Trophoblast cell (in vitro differentiated cells and primary cell): Measurements from ENCODE around the gene KCNT1.

Source experiments
- DNase-seq, 2 donors: peaks; one replicate each; pipeline ENCODE4 v3.0.0-alpha.2; 2016
- H2AFZ ChIP-seq: 2 replicates; pipeline ENCODE4 v1.6.1; 2013; ENCODE audit warnings: low read length, moderate library complexity, mild to moderate bottlenecking; ENCODE audit not compliant: insufficient read depth, poor library complexity
- H2AK5ac ChIP-seq: 2 replicates; pipeline ENCODE4 v1.6.1; 2013; ENCODE audit warnings: mild to moderate bottlenecking, low read length
- H2BK120ac ChIP-seq: 2 replicates; pipeline ENCODE4 v1.6.1; 2013; ENCODE audit warnings: low read length, mild to moderate bottlenecking, moderate library complexity; ENCODE audit not compliant: insufficient read depth, poor library complexity
- H2BK12ac ChIP-seq: 2 replicates; pipeline ENCODE4 v1.6.1; 2013; ENCODE audit warnings: mild to moderate bottlenecking, low read length, moderate library complexity
- H2BK5ac ChIP-seq: 2 replicates; pipeline ENCODE4 v1.6.1; 2013; ENCODE audit warnings: low read length, low read depth, moderate library complexity, mild to moderate bottlenecking; ENCODE audit not compliant: poor library complexity
- H3K14ac ChIP-seq: 2 replicates; pipeline ENCODE4 v1.6.1; 2013; ENCODE audit warnings: mild to moderate bottlenecking, low read length
- H3K18ac ChIP-seq: 2 replicates; pipeline ENCODE4 v1.6.1; 2013; ENCODE audit warnings: mild to moderate bottlenecking, low read length
- H3K23ac ChIP-seq: 2 replicates; pipeline ENCODE4 v1.6.1; 2013; ENCODE audit warnings: low read length
- H3K27ac ChIP-seq: 2 replicates; pipeline ENCODE4 v1.5.1; 2013; ENCODE audit warnings: low read depth, mild to moderate bottlenecking, inconsistent platforms, low read length, moderate library complexity
- H3K27me3 ChIP-seq: 2 replicates; pipeline ENCODE4 v1.6.1; 2013; ENCODE audit warnings: inconsistent platforms, mild to moderate bottlenecking, low read length, moderate library complexity; ENCODE audit not compliant: insufficient read depth
- H3K36me3 ChIP-seq, 2 experiments: 1 replicate in 1 of 2; 2 replicates in 1 of 2; pipeline ENCODE4 v1.6.1; 2013; ENCODE audit warnings: low read length in 2 of 2, mild to moderate bottlenecking in 2 of 2, moderate library complexity in 1 of 2; ENCODE audit not compliant: insufficient read depth in 2 of 2, control insufficient read depth in 1 of 2
- H3K4ac ChIP-seq: 2 replicates; pipeline ENCODE4 v1.6.1; 2013; ENCODE audit warnings: low read depth, mild to moderate bottlenecking, low read length, moderate library complexity
- H3K4me1 ChIP-seq, 2 experiments: 1 replicate in 1 of 2; 2 replicates in 1 of 2; pipeline ENCODE4 v1.6.1; 2013; ENCODE audit warnings: low read length in 2 of 2, mild to moderate bottlenecking in 2 of 2, moderate library complexity in 1 of 2; ENCODE audit not compliant: insufficient read depth in 2 of 2, control insufficient read depth in 1 of 2
- H3K4me2 ChIP-seq: 2 replicates; pipeline ENCODE4 v1.6.1; 2013; ENCODE audit warnings: inconsistent platforms, mild to moderate bottlenecking, low read length, moderate library complexity
- H3K4me3 ChIP-seq: 2 replicates; pipeline ENCODE4 v1.5.1; 2013; ENCODE audit warnings: mild to moderate bottlenecking, low read depth, low read length, inconsistent platforms
- H3K79me1 ChIP-seq: one replicate; pipeline ENCODE4 v1.6.1; 2013; ENCODE audit warnings: low read length
- H3K79me2 ChIP-seq: 2 replicates; pipeline ENCODE4 v1.6.1; 2013; ENCODE audit warnings: low read length, mild to moderate bottlenecking; ENCODE audit not compliant: control insufficient read depth, insufficient read depth, poor library complexity
- H3K9ac ChIP-seq: 2 replicates; pipeline ENCODE4 v1.6.1; 2013; ENCODE audit warnings: mild to moderate bottlenecking, low read length
- H3K9me3 ChIP-seq: 2 replicates; pipeline ENCODE4 v1.6.1; 2013; ENCODE audit warnings: low read depth, mild to moderate bottlenecking, control low read depth, inconsistent platforms, low read length; ENCODE audit not compliant: insufficient read depth
- H4K12ac ChIP-seq: 2 replicates; pipeline ENCODE4 v1.6.1; 2013; ENCODE audit warnings: low read depth, mild to moderate bottlenecking, low read length, moderate library complexity
- H4K8ac ChIP-seq: 2 replicates; pipeline ENCODE4 v1.6.1; 2013; ENCODE audit warnings: low read depth, mild to moderate bottlenecking, low read length, moderate library complexity
- H4K91ac ChIP-seq: one replicate; pipeline ENCODE4 v1.6.1; 2013; ENCODE audit warnings: low read depth, mild to moderate bottlenecking, low read length, moderate library complexity
- WGBS: extraction: QIAGEN DNeasy Blood & Tissue Kit; methylation state at CpG from one replicate; pipeline ENCODE4 v1.1.7; 2013; ENCODE audit warnings: missing lambda C conversion rate; ENCODE audit not compliant: insufficient read length, insufficient coverage; ENCODE audit errors: extremely low coverage; 5-methylcytosine and 5-hydroxymethylcytosine counted together

The KCNT1 gene

DNA sequence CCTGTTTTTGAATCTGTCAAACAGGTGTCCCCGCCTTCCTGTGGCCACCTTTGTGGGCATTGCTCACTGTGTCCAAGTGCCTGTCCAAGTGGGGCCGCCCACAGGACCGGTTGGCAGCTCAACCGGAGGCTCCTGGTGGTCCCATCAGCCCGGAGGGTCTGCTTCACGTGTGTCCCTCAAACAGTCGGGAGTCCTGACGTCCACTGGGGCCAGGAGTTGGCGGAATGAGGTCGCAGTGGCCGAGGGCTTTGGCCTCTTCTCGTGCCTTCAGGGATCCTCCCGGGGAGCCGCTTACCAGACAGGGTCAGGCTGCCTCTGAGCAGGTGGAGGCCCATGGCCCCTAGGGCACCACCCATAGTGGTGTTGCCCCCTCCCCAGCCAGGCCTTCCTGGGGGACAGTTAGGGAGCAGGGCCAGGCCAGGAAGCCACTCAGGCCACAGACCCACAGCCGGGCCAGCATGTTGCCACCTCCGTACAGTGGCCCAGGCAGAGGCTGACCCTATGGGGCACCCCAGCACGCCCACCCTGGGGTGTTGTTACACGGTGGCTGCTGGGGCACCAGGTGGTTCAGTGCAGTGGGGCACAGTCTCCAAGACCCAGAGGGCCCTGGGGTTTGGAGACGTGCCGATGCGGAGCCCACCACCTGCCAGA, 69.5 kb downstream of the KCNT1 start:
- Histone ChIP-seq H3K9ac (no peak overlapping the region), H4K8ac (no peak overlapping the region), H4K91ac (no peak overlapping the region), H2BK12ac (no peak overlapping the region), H3K4me3 (no peak overlapping the region), H3K27me3 (no peaks in the 10 kb centered on the region), H3K14ac (no peak overlapping the region), H3K18ac (no peak overlapping the region), H2AK5ac (no peak overlapping the region), H3K79me2 (no peaks in the 10 kb centered on the region), H3K79me1 (no peaks in the 10 kb centered on the region), H3K4ac (no peak overlapping the region), H3K4me1 (no peaks in the 10 kb centered on the region), H2AFZ (no peak overlapping the region), H2BK5ac (no peak overlapping the region), H3K23ac (no peak overlapping the region), H3K36me3 (no peaks in the 10 kb centered on the region), H3K4me2 (no peak overlapping the region), H3K27ac (no peak overlapping the region), H3K9me3 (peaks cover 17% of the 10 kb centered on the region), H2BK120ac (no peak overlapping the region), H4K12ac (no peak overlapping the region)
- no peak for DNase-seq
- no CpG with 5 or more reads among the region's 21 CpGs for WGBS

DNA sequence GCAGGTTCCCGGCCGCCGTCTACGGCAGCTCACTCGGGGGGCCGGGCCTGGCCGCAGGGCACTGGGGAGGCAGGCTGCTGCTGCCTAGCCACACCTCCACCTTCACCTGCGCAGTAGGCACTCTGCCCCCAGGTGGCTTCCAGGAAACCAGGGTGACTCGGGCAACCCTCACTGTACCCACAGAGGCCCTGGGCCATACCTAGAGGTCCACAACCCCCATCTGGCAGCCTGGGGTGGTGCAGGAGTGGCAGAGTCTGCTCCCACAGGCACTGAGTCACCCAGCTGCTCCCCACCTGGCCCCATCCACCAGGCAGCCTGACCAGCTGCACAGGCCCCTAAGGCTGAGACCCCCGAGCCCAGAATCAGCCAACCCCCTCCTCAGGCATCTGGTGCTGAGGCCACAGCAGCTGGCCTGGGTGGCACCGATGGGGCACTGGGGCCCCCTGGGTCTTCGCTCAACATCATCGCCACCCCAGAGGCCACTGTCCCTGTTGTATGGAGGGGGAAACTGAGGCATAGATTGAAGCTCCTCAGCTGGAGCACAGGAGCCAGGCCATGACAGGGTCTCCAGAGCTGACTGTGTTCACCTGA, 70.2 kb downstream of the KCNT1 start:
- no peak for DNase-seq
- Histone ChIP-seq H3K4ac (no peak overlapping the region), H4K12ac (no peak overlapping the region), H3K9me3 (peaks cover 13% of the 10 kb centered on the region), H3K9ac (no peak overlapping the region), H3K79me1 (no peaks in the 10 kb centered on the region), H3K4me2 (no peak overlapping the region), H3K23ac (no peak overlapping the region), H4K91ac (no peak overlapping the region), H3K27me3 (no peaks in the 10 kb centered on the region), H2AK5ac (no peak overlapping the region), H3K4me3 (peak overlapping the region; percentile 23), H2BK5ac (no peak overlapping the region), H2AFZ (no peak overlapping the region), H2BK12ac (no peak overlapping the region), H3K79me2 (no peaks in the 10 kb centered on the region), H3K18ac (no peak overlapping the region), H4K8ac (no peak overlapping the region), H2BK120ac (no peak overlapping the region), H3K14ac (no peak overlapping the region), H3K27ac (no peak overlapping the region), H3K36me3 (no peaks in the 10 kb centered on the region), H3K4me1 (no peaks in the 10 kb centered on the region)
- WGBS, result no CpG with 5 or more reads among the region's 13 CpGs

DNA sequence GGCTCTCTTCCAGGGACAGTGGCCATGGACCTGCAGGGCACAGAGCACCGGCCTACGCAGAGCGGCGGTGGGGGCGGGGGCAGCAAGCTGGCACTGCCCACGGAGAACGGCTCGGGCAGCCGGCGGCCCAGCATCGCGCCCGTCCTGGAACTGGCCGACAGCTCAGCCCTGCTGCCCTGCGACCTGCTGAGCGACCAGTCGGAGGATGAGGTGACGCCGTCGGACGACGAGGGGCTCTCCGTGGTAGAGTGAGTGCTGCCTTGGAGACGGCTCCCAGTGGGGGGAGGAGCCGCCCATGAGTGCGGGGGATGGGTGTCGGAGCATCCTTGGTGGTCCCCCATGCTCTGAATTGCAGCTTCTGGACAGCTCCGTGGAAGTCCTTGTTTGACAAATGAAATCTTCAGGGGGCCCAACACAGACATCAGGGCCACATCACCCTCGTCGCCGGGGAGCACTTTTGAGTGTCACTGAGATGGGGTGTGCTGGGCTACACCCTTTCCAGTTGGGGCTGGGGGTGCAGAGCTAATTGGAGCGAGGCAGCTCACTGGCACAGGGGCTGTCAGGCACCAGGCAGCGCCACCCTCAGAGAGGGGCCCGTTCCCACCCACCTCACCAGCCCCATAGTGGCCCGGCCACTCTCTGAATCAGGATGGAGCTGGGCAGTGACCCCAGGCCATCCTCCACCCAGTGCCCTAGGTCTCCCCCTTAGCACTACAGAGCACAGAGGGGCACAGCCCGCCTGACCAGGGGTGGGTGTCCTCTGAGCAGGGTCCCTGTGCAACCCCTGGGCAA, 70.9 kb downstream of the KCNT1 start:
- peaks cover 12% of the 10 kb centered on the region for H3K9me3 ChIP-seq
- no peak overlapping the region for H2BK5ac ChIP-seq
- no peaks in the 10 kb centered on the region for H3K79me2 ChIP-seq
- H3K4me2 ChIP-seq, result no peak overlapping the region
- H3K79me1 ChIP-seq, result no peaks in the 10 kb centered on the region
- no peak overlapping the region for H3K4ac ChIP-seq
- peak overlapping the region; percentile 23 for H3K4me3 ChIP-seq
- DNase-seq, result no peak
- H3K36me3 ChIP-seq, result no peaks in the 10 kb centered on the region
- H3K23ac ChIP-seq, result no peak overlapping the region
- H2BK12ac ChIP-seq, result no peak overlapping the region
- no peak overlapping the region for H2AK5ac ChIP-seq
- no peak overlapping the region for H4K91ac ChIP-seq
- no peak overlapping the region for H2AFZ ChIP-seq
- H3K18ac ChIP-seq, result no peak overlapping the region
- WGBS, result no CpG with 5 or more reads among the region's 36 CpGs
- H3K4me1 ChIP-seq, result no peaks in the 10 kb centered on the region
- H3K9ac ChIP-seq, result no peak overlapping the region
- H4K12ac ChIP-seq, result no peak overlapping the region
- no peaks in the 10 kb centered on the region for H3K27me3 ChIP-seq
- H4K8ac ChIP-seq, result no peak overlapping the region
- no peak overlapping the region for H3K27ac ChIP-seq
- no peak overlapping the region for H3K14ac ChIP-seq
- no peak overlapping the region for H2BK120ac ChIP-seq

DNA sequence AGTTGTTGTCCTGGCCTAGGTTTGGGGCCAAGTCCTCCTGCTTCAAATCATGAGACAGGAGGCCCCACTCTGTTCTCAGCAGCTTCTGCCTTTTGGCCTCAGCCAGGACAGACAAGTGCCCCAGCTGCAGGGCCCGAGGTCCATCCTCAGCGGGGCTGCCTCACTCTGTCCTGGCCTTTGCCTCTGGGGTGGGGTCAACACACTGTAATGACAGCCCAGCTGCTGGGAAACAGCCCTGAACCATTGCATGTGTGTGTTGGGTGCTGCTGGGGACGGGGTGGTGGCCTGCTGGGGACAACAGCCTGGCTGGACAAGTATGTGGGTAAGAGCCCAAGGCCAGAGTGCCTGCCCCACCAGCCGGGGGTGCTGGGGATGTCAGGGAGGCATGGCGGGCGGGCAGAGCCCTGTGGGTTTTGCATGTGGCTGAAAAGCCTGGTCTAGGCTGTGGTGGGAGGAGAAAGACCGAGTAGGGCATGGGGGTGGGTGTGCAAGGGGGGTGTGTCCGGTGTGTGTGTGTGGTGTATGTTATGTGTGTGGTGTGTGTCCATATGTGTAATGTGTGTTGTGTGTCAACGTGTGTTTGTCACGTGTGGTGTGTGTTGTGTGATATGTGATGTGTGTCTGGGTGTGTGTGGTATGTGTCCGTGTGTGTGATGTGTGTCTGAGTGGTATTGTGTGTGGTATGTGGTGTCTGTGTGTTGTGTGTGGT, 71.7 kb downstream of the KCNT1 start:
- Histone ChIP-seq H3K4ac (no peak overlapping the region), H3K4me2 (no peak overlapping the region), H3K27ac (no peak overlapping the region), H3K27me3 (no peaks in the 10 kb centered on the region), H2AFZ (no peak overlapping the region), H3K79me1 (no peaks in the 10 kb centered on the region), H3K4me1 (no peaks in the 10 kb centered on the region), H3K18ac (no peak overlapping the region), H3K79me2 (no peaks in the 10 kb centered on the region), H3K9me3 (peaks cover 10% of the 10 kb centered on the region), H2AK5ac (no peak overlapping the region), H4K91ac (no peak overlapping the region), H3K4me3 (peak overlapping the region; percentile 62), H3K14ac (no peak overlapping the region), H3K9ac (no peak overlapping the region), H3K23ac (no peak overlapping the region), H4K8ac (no peak overlapping the region), H2BK120ac (no peak overlapping the region), H4K12ac (no peak overlapping the region), H2BK5ac (no peak overlapping the region), H3K36me3 (no peaks in the 10 kb centered on the region), H2BK12ac (no peak overlapping the region)
- no CpG with 5 or more reads among the region's 11 CpGs for WGBS
- no peak for DNase-seq
